GM23338 (cell line): Measurements from ENCODE around the gene PRKCI. TPM values are rescaled to one million over a fixed set of nuclear protein-coding genes. Genes with fewer than 3 reads are reported as not detected.

ENCODE experiments used
- ATAC-seq: fragments of 200-7000 bp; cut with Tn5 transposase; 3 replicates; pipeline ENCODE4 v1.9.1; 2020
- DNase-seq: peaks from one replicate; pipeline ENCODE4 v3.0.0-alpha.2; 2015; ENCODE audit warnings: low spot score
- H2AFZ ChIP-seq: fragments of 200-600 bp; sonication (generic); 2 replicates; pipeline ENCODE4 v1.8.0; 2016; ENCODE audit warnings: antibody characterized with exemption, mild to moderate bottlenecking, moderate library complexity
- H3F3A ChIP-seq: fragments of 200-600 bp; sonication (generic); replicated peaks from 2 replicates; pipeline ENCODE4 v1.8.0; 2017; ENCODE audit warnings: antibody characterized with exemption, mixed run types, low read depth
- H3K27ac ChIP-seq: fragments of 200-600 bp; sonication (generic); 2 replicates; pipeline ENCODE4 v1.6.1; 2016; ENCODE audit warnings: low read depth
- H3K27me3 ChIP-seq: fragments of 200-600 bp; sonication (generic); 2 replicates; pipeline ENCODE4 v1.8.0; 2016; ENCODE audit warnings: mild to moderate bottlenecking, mixed run types, moderate library complexity; ENCODE audit not compliant: insufficient read depth
- H3K36me3 ChIP-seq: fragments of 200-600 bp; sonication (generic); 2 replicates; pipeline ENCODE4 v1.8.0; 2016; ENCODE audit warnings: mild to moderate bottlenecking; ENCODE audit not compliant: insufficient read depth
- H3K4me1 ChIP-seq: fragments of 200-600 bp; sonication (generic); 2 replicates; pipeline ENCODE4 v1.8.0; 2016; ENCODE audit warnings: mild to moderate bottlenecking, moderate library complexity; ENCODE audit not compliant: insufficient read depth
- H3K4me2 ChIP-seq: fragments of 200-600 bp; sonication (generic); 2 replicates; pipeline ENCODE4 v1.7.1; 2017; ENCODE audit warnings: mixed run types
- H3K4me3 ChIP-seq: fragments of 200-600 bp; sonication (generic); 2 replicates; pipeline ENCODE4 v1.6.1; 2016; ENCODE audit warnings: mixed run types
- H3K79me2 ChIP-seq: fragments of 200-600 bp; sonication (generic); replicated peaks from 2 replicates; pipeline ENCODE4 v1.8.0; 2017; ENCODE audit warnings: mild to moderate bottlenecking; ENCODE audit not compliant: insufficient read depth
- H3K9me2 ChIP-seq: fragments of 200-600 bp; sonication (generic); 2 replicates; pipeline ENCODE4 v1.8.0; 2017; ENCODE audit not compliant: insufficient read depth
- H4K20me1 ChIP-seq: fragments of 200-600 bp; sonication (generic); replicated peaks from 2 replicates; pipeline ENCODE4 v1.8.0; 2017; ENCODE audit warnings: mild to moderate bottlenecking; ENCODE audit not compliant: insufficient read depth
- H3K27ac Mint-ChIP-seq: 2 replicates; pipeline ENCODE4 v1.8.0; 2020; ENCODE audit warnings: inconsistent platforms, mild to moderate bottlenecking, moderate library complexity, mixed read lengths
- H3K27me3 Mint-ChIP-seq: 3 replicates; pipeline ENCODE4 v1.8.0; 2022; ENCODE audit warnings: low read depth, mild to moderate bottlenecking, moderate library complexity, mixed read lengths, inconsistent platforms; ENCODE audit not compliant: insufficient read depth, poor library complexity
- H3K36me3 Mint-ChIP-seq: 3 replicates; pipeline ENCODE4 v1.8.0; 2021; ENCODE audit warnings: low read depth, mild to moderate bottlenecking, inconsistent platforms, moderate library complexity, mixed read lengths
- H3K4me1 Mint-ChIP-seq: 3 replicates; pipeline ENCODE4 v1.8.0; 2020; ENCODE audit warnings: mild to moderate bottlenecking, inconsistent platforms, mixed read lengths
- H3K4me3 Mint-ChIP-seq: 3 replicates; pipeline ENCODE4 v1.8.0; 2021; ENCODE audit warnings: moderate library complexity, mild to moderate bottlenecking, inconsistent platforms, mixed read lengths
- H3K9me3 Mint-ChIP-seq: 3 replicates; pipeline ENCODE4 v1.8.0; 2020; ENCODE audit warnings: moderate library complexity, mild to moderate bottlenecking, inconsistent platforms, mixed read lengths
- CREB1 ChIP-seq: fragments of 250-450 bp; sonication (Bioruptor Pico); IDR thresholded peaks from 2 replicates; pipeline ENCODE4 v1.5.0; 2020; ENCODE audit warnings: low read depth, mild to moderate bottlenecking, moderate library complexity
- CTCF ChIP-seq, 2 experiments: fragments of 200-600 bp in 1 of 2; sonication (generic) in 1 of 2; conservative IDR thresholded peaks; 2 replicates each; pipeline versions ENCODE4 v1.5.1 to v1.6.1; 2016 to 2017; ENCODE audit warnings: antibody characterized with exemption in 2 of 2, low read depth in 2 of 2, mild to moderate bottlenecking in 2 of 2, moderate library complexity in 1 of 2
- ETS1 ChIP-seq: IDR thresholded peaks from 2 replicates; pipeline ENCODE4 v1.6.1; 2016; ENCODE audit warnings: antibody characterized with exemption
- EZH2 ChIP-seq: fragments of 200-600 bp; sonication (generic); IDR thresholded peaks from one replicate; pipeline ENCODE4 v1.8.0; 2017; ENCODE audit warnings: antibody characterized with exemption, mild to moderate bottlenecking, low read depth; ENCODE audit not compliant: unreplicated experiment
- EZH2phosphoT487 ChIP-seq: fragments of 200-600 bp; sonication (generic); IDR thresholded peaks from one replicate; pipeline ENCODE4 v1.8.1; 2018; ENCODE audit warnings: antibody characterized with exemption; ENCODE audit not compliant: unreplicated experiment
- JUNB ChIP-seq: IDR thresholded peaks from one replicate; pipeline ENCODE4 v1.6.1; 2016; ENCODE audit warnings: antibody characterized with exemption; ENCODE audit not compliant: unreplicated experiment
- NANOG ChIP-seq: IDR thresholded peaks from 2 replicates; pipeline ENCODE4 v1.6.1; 2016; ENCODE audit warnings: antibody characterized with exemption, borderline replicate concordance
- POLR2AphosphoS5 ChIP-seq: IDR thresholded peaks from 2 replicates; pipeline ENCODE4 v1.6.1; 2016; ENCODE audit warnings: antibody characterized with exemption, low read depth
- REST ChIP-seq: IDR thresholded peaks from one replicate; pipeline ENCODE4 v1.6.1; 2018; ENCODE audit warnings: antibody characterized with exemption; ENCODE audit not compliant: unreplicated experiment
- STAT1 ChIP-seq: IDR thresholded peaks from one replicate; pipeline ENCODE4 v1.6.1; 2016; ENCODE audit warnings: antibody characterized with exemption; ENCODE audit not compliant: unreplicated experiment
- ZNF114 ChIP-seq: fragments of 250-450 bp; sonication (Bioruptor Pico); IDR thresholded peaks from 2 replicates; pipeline ENCODE4 v1.5.0; 2020; ENCODE audit warnings: mild to moderate bottlenecking, moderate library complexity
- ZNF331 ChIP-seq: fragments of 250-450 bp; sonication (Bioruptor Pico); IDR thresholded peaks from 2 replicates; pipeline ENCODE4 v1.5.0; 2020; ENCODE audit warnings: low read depth, mild to moderate bottlenecking, moderate library complexity
- ZNF462 ChIP-seq: fragments of 250-450 bp; sonication (Bioruptor Pico); IDR thresholded peaks from 2 replicates; pipeline ENCODE4 v1.5.0; 2020; ENCODE audit warnings: mild to moderate bottlenecking, moderate library complexity
- polyA plus RNA-seq: library from polyadenylated mRNA; unstranded; fragments of >200 nt; fragmentation: Nextera tagmentation; extraction: Ambion mirVana; gene quantifications from 2 replicates; pipeline ENCODE4 v1.2.1, GENCODE V29; 2016
- total RNA-seq: library from RNA; depleted of rRNA; stranded (reverse); fragments of >200 nt; shearing (Covaris generic); gene quantifications from 2 replicates; pipeline ENCODE4 v1.2.3, GENCODE V29; 2014

The PRKCI gene
- total and polyA plus RNA-seq, 2 experiments from 2014 or later = 58.0 to 119 TPM

- H3K27ac ChIP-seq = no peak overlapping the region
- no peak overlapping the region for H3K27ac Mint-ChIP-seq
- TF ChIP-seq JUNB (no peak), EZH2 (no peak), POLR2AphosphoS5 (no peak), CTCF (conservative IDR thresholded peaks at IDR 0.05; ENCODE audit: low read depth in 2 of 2) (no peak), STAT1 (no peak), ZNF331 (CRISPR knock-in tag) (no peak), REST (no peak), ZNF462 (CRISPR knock-in tag) (no peak), CREB1 (CRISPR knock-in tag) (no peak), EZH2phosphoT487 (no peak), ETS1 (no peak), NANOG (no peak), ZNF114 (CRISPR knock-in tag) (no peak)
These were observed 43.6 kb upstream of the PRKCI start for GRCh38 chr3:170178651-170179050.

More at GRCh38 chr3:170178651-170179050, 43.6 kb upstream of the PRKCI start:
- H3K9me3 Mint-ChIP-seq = no peaks in the 10 kb centered on the region
- Histone ChIP-seq H3K4me3 (no peak overlapping the region), H3K9me2 (no peaks in the 10 kb centered on the region), H3K4me2 (no peak overlapping the region), H3K79me2 (peaks cover 44% of the 10 kb centered on the region), H3F3A (no peaks in the 10 kb centered on the region), H3K27me3 (no peaks in the 10 kb centered on the region), H3K4me1 (peaks cover 12% of the 10 kb centered on the region), H3K36me3 (peaks cover 17% of the 10 kb centered on the region), H2AFZ (no peak overlapping the region), H4K20me1 (no peaks in the 10 kb centered on the region)
- DNase-seq (no peak), ATAC-seq (no peak)
- peaks cover 12% of the 10 kb centered on the region for H3K4me1 Mint-ChIP-seq
- H3K27me3 Mint-ChIP-seq = peaks cover 3% of the 10 kb centered on the region
- no peak overlapping the region for H3K4me3 Mint-ChIP-seq
- peaks cover 35% of the 10 kb centered on the region for H3K36me3 Mint-ChIP-seq
